Activated CD4-positive, alpha-beta T cell treated with anti-CD3 and anti-CD28 coated beads, Interleukin-2, amount 10 ng/mL, durations not matched to agents 24 days and 14 days (primary cell): ENCODE results near the gene SNCAIP. TPM values are rescaled to one million over a fixed set of nuclear protein-coding genes. Genes with fewer than 3 reads are reported as not detected.

Experiments
- DNase-seq: peaks from one replicate; pipeline ENCODE4 v3.0.0; 2022
- H3K27ac Mint-ChIP-seq: one replicate; pipeline ENCODE4 v1.8.0; 2022; ENCODE audit warnings: mild to moderate bottlenecking, mixed read lengths
- H3K27me3 Mint-ChIP-seq: one replicate; pipeline ENCODE4 v1.8.0; 2022; ENCODE audit warnings: mixed read lengths
- H3K36me3 Mint-ChIP-seq: one replicate; pipeline ENCODE4 v1.8.0; 2022; ENCODE audit warnings: low read depth, mild to moderate bottlenecking, mixed read lengths
- H3K4me1 Mint-ChIP-seq: one replicate; pipeline ENCODE4 v1.8.0; 2021; ENCODE audit warnings: mixed read lengths
- H3K4me3 Mint-ChIP-seq: one replicate; pipeline ENCODE4 v1.8.0; 2022; ENCODE audit warnings: mild to moderate bottlenecking, moderate library complexity, mixed read lengths
- H3K9me3 Mint-ChIP-seq: one replicate; pipeline ENCODE4 v1.8.0; 2021; ENCODE audit warnings: mixed read lengths
- intact Hi-C: fragments of 100-400 bp; cut with micrococcal nuclease; formaldehyde crosslinking; loops from one replicate; pipeline ENCODE4 v1.15.1; 2023
- total RNA-seq: library from RNA; stranded (reverse); gene quantifications from 2 replicates; pipeline ENCODE4 v1.2.3, GENCODE V29; 2022

SNCAIP gene
- total RNA-seq, 1 donor from 2014 or later = not detected

GRCh38 chr5:122492675-122493074 is 180.6 kb downstream of the SNCAIP start:
- Mint-ChIP-seq H3K36me3 (no peaks in the 10 kb centered on the region), H3K4me3 (no peak overlapping the region), H3K4me1 (no peaks in the 10 kb centered on the region), H3K27ac (no peak overlapping the region), H3K27me3 (no peaks in the 10 kb centered on the region), H3K9me3 (no peaks in the 10 kb centered on the region)
- intact Hi-C loops = no loop called here
- no peak for DNase-seq

- no peaks in the 10 kb centered on the region for H3K27me3 Mint-ChIP-seq
- no peaks in the 10 kb centered on the region for H3K36me3 Mint-ChIP-seq
- intact Hi-C loops = no loop called here
- H3K4me1 Mint-ChIP-seq = no peaks in the 10 kb centered on the region
- no peak overlapping the region for H3K4me3 Mint-ChIP-seq
- no peaks in the 10 kb centered on the region for H3K9me3 Mint-ChIP-seq
- DNase-seq = no peak
- no peak overlapping the region for H3K27ac Mint-ChIP-seq
These were observed 181.3 kb downstream of the SNCAIP start for GRCh38 chr5:122493091-122494021.

- H3K4me3 Mint-ChIP-seq = no peak overlapping the region
- intact Hi-C loops = no loop called here
- H3K4me1 Mint-ChIP-seq = no peaks in the 10 kb centered on the region
- H3K27ac Mint-ChIP-seq = no peak overlapping the region
- H3K9me3 Mint-ChIP-seq = no peaks in the 10 kb centered on the region
- H3K36me3 Mint-ChIP-seq = no peaks in the 10 kb centered on the region
- no peaks in the 10 kb centered on the region for H3K27me3 Mint-ChIP-seq
- DNase-seq = peak; percentile 25
These were observed 182.1 kb downstream of the SNCAIP start for GRCh38 chr5:122494109-122494508.

GRCh38 chr5:122498163-122498562 is 186.1 kb downstream of the SNCAIP start:
- H3K4me1 Mint-ChIP-seq = no peaks in the 10 kb centered on the region
- no peak overlapping the region for H3K27ac Mint-ChIP-seq
- no peaks in the 10 kb centered on the region for H3K9me3 Mint-ChIP-seq
- no peaks in the 10 kb centered on the region for H3K36me3 Mint-ChIP-seq
- H3K4me3 Mint-ChIP-seq = no peak overlapping the region
- intact Hi-C loops = no loop called here
- no peaks in the 10 kb centered on the region for H3K27me3 Mint-ChIP-seq
- DNase-seq = peak; percentile 14

GRCh38 chr5:122499585-122499984 is 187.5 kb downstream of the SNCAIP start:
- Mint-ChIP-seq H3K9me3 (no peaks in the 10 kb centered on the region), H3K27me3 (no peaks in the 10 kb centered on the region), H3K27ac (no peak overlapping the region), H3K4me1 (no peaks in the 10 kb centered on the region), H3K36me3 (no peaks in the 10 kb centered on the region), H3K4me3 (no peak overlapping the region)
- intact Hi-C loops = no loop called here
- peak; percentile 2 for DNase-seq

GRCh38 chr5:122500245-122501088 is 188.4 kb downstream of the SNCAIP start:
- H3K27ac Mint-ChIP-seq = no peak overlapping the region
- intact Hi-C loops = no loop called here
- peak; percentile 25 for DNase-seq
- H3K27me3 Mint-ChIP-seq = no peaks in the 10 kb centered on the region
- H3K9me3 Mint-ChIP-seq = no peaks in the 10 kb centered on the region
- H3K4me1 Mint-ChIP-seq = no peaks in the 10 kb centered on the region
- no peak overlapping the region for H3K4me3 Mint-ChIP-seq
- no peaks in the 10 kb centered on the region for H3K36me3 Mint-ChIP-seq

GRCh38 chr5:122501089-122501435 is 189.0 kb downstream of the SNCAIP start:
- H3K4me1 Mint-ChIP-seq = no peaks in the 10 kb centered on the region
- intact Hi-C loops = no loop called here
- H3K36me3 Mint-ChIP-seq = no peaks in the 10 kb centered on the region
- DNase-seq = peak; percentile 12
- no peaks in the 10 kb centered on the region for H3K9me3 Mint-ChIP-seq
- H3K27ac Mint-ChIP-seq = no peak overlapping the region
- no peak overlapping the region for H3K4me3 Mint-ChIP-seq
- H3K27me3 Mint-ChIP-seq = no peaks in the 10 kb centered on the region

- Mint-ChIP-seq H3K27ac (no peak overlapping the region), H3K4me1 (no peaks in the 10 kb centered on the region), H3K9me3 (no peaks in the 10 kb centered on the region), H3K36me3 (no peaks in the 10 kb centered on the region), H3K27me3 (no peaks in the 10 kb centered on the region), H3K4me3 (no peak overlapping the region)
- intact Hi-C loops = no loop called here
- no peak for DNase-seq
These were observed 195.0 kb downstream of the SNCAIP start for GRCh38 chr5:122507045-122507444.

GRCh38 chr5:122507581-122507980 is 195.5 kb downstream of the SNCAIP start:
- no peaks in the 10 kb centered on the region for H3K36me3 Mint-ChIP-seq
- intact Hi-C loops = no loop called here
- H3K27ac Mint-ChIP-seq = no peak overlapping the region
- no peak for DNase-seq
- H3K4me1 Mint-ChIP-seq = no peaks in the 10 kb centered on the region
- H3K4me3 Mint-ChIP-seq = no peak overlapping the region
- no peaks in the 10 kb centered on the region for H3K27me3 Mint-ChIP-seq
- no peaks in the 10 kb centered on the region for H3K9me3 Mint-ChIP-seq

GRCh38 chr5:122508623-122509022 is 196.6 kb downstream of the SNCAIP start:
- Mint-ChIP-seq H3K4me3 (no peak overlapping the region), H3K27ac (no peak overlapping the region), H3K36me3 (no peaks in the 10 kb centered on the region), H3K9me3 (no peaks in the 10 kb centered on the region), H3K27me3 (no peaks in the 10 kb centered on the region), H3K4me1 (no peaks in the 10 kb centered on the region)
- DNase-seq = no peak
- intact Hi-C loops = no loop called here

Other genes starting within 250 kb of the SNCAIP start
- 0.05 TPM in 1 of 2 replicates, not detected in the other for gene LOX, start 234.0 kb upstream of the SNCAIP start, total RNA-seq
- not detected in 2 replicates for gene ZNF474, start 182.7 kb upstream of the SNCAIP start, total RNA-seq